Measurements from ENCODE around the gene ATOSB. TPM values are rescaled to one million over a fixed set of nuclear protein-coding genes. Genes with fewer than 3 reads are reported as not detected.
A peak's percentile ranks its signal among the peaks of the same experiment; 100 is the strongest.

Gene ATOSB
- total and polyA plus RNA-seq, 9 of the 15 experiments (the other 6 are each of a cell fraction or from before 2014, with no cell fraction given) = 0.45 to 8.0 (median 4.2) TPM

DNA sequence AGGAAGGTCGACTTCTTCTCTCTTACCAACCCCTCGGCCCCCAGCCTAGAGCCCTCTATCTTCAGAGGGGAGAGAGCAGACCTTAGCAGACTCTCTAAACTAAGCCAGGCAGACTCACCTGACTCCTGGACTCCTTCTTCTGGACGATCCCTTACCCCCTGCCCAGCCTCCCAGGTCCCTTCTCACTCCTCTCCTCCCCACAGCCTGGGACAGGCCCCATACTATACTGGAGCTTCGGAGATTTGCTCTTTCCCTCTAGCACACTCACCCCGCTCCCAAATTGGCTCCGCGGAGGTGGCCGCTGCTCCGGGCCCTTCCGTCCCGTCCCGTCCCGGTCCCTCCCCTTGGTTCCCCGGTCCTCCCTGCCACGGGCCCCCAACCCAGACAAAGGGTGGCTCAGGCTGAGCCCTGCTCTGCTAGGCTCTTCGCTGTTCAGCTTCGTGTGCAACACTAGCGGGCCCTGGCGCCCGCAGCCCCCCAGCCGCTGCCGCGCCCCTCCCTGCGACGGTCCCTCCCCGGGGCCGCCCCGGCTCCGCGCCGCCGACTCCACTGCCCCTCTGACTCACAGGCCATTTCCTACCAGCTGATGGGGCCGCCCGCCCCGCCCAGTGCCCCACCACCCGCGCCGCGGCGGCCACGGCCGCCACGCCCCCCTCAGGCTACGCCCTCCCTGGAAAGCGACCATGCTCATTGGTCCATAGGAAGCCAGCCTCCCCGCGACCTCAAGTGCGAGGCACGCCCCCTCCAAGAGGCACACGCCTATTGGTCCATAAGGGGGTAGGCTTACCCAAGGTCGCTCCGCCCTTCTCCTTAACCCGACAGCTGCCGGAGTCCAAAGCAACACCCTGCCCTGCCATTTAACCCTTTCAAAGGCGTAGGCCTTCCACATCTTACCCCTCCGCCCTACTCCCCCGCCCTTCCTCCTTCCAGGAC lies 4.4 kb downstream of the ATOSB start (continued):
- TF ChIP-seq SIRT6 (IDR thresholded peaks at IDR 0.05; ENCODE audit: low read depth, low read length) (no peak), TOE1 (IDR thresholded peaks at IDR 0.05; ENCODE audit: borderline replicate concordance) (peak; percentile 60; the same call in 1 of the 2 replicates), TOE1 (CRISPR knock-in tag; IDR thresholded peaks at IDR 0.05; ENCODE audit: borderline replicate concordance, low read depth) (no peak), GABPA (tag; conservative IDR thresholded peaks at IDR 0.05; ENCODE audit: low read depth) (0 out of 2 replicates have a peak, but pooled peaks have one; percentile 12), MYC (IDR thresholded peaks at IDR 0.05; ENCODE audit: low read depth, low read length) (0 out of 2 replicates have a peak, but pooled peaks have one; percentile 6), MYC (CRISPR knock-in tag; IDR thresholded peaks at IDR 0.05; ENCODE audit: borderline replicate concordance, low read depth) (no peak), NRF1 (conservative IDR thresholded peaks at IDR 0.05 in 1 of 2, IDR thresholded peaks at IDR 0.05 in 1 of 2) (peak; percentile 19 to 26; a peak in 1 of 4 replicates), PRPF4 (IDR thresholded peaks at IDR 0.05; ENCODE audit: insufficient read depth, low read depth, low read length, poor library complexity, severe bottlenecking) (no peak), NFYB (IDR thresholded peaks at IDR 0.05; ENCODE audit: extremely low read depth, insufficient read length) (peak; percentile 19), SUPT5H (IDR thresholded peaks at IDR 0.05) (peak; percentile 25; the same call in 1 of the 2 replicates), ZC3H8 (IDR thresholded peaks at IDR 0.05) (no peak), SRF (CRISPR knock-in tag; IDR thresholded peaks at IDR 0.05) (0 out of 4 replicates have a peak, but pooled peaks of 1 of the 2 experiments have one; percentile 28), CREM (IDR thresholded peaks at IDR 0.05; ENCODE audit: low read depth) (peak; percentile 12), MAZ (CRISPR knock-in tag; conservative IDR thresholded peaks at IDR 0.05 in 1 of 2, IDR thresholded peaks at IDR 0.05 in 1 of 2) (peak in 1 of 2 experiments; percentile 44; a peak in 2 of 4 replicates), ZNF583 (CRISPR knock-in tag; IDR thresholded peaks at IDR 0.05) (no peak), HNRNPK (IDR thresholded peaks at IDR 0.05; ENCODE audit: low read depth, low read length, poor library complexity, severe bottlenecking) (peak; percentile 63), ARID1B (IDR thresholded peaks at IDR 0.05) (no peak), ATF1 (CRISPR knock-in tag; IDR thresholded peaks at IDR 0.05) (no peak), ATF1 (tag; IDR thresholded peaks at IDR 0.05) (0 out of 2 replicates have a peak, but pooled peaks have one; percentile 12), ZBTB7A (IDR thresholded peaks at IDR 0.05; ENCODE audit: borderline replicate concordance, control insufficient read depth, low read depth, low read length) (peak; percentile 91), HDAC2 (IDR thresholded peaks at IDR 0.05) (peak; percentile 24; the same call in 1 of the 2 replicates), ZNF263 (CRISPR knock-in tag; IDR thresholded peaks at IDR 0.05; ENCODE audit: borderline replicate concordance) (peak; percentile 73), PKNOX1 (IDR thresholded peaks at IDR 0.05) (peak; percentile 37; the same call in 1 of the 2 replicates), DACH1 (IDR thresholded peaks at IDR 0.05; ENCODE audit: partially characterized antibody) (peak; percentile 4), ZNF197 (CRISPR knock-in tag; IDR thresholded peaks at IDR 0.05; ENCODE audit: low read depth) (no peak)
